HG03378 (cell line): ENCODE results near the gene SLC6A17.

Experiments used
- ATAC-seq: cut with Tn5 transposase; IDR thresholded peaks from one replicate; pipeline ENCODE4 v1.9.1; 2021; ENCODE audit warnings: mild to moderate bottlenecking, moderate library complexity; ENCODE audit not compliant: unreplicated experiment

SLC6A17 gene

DNA sequence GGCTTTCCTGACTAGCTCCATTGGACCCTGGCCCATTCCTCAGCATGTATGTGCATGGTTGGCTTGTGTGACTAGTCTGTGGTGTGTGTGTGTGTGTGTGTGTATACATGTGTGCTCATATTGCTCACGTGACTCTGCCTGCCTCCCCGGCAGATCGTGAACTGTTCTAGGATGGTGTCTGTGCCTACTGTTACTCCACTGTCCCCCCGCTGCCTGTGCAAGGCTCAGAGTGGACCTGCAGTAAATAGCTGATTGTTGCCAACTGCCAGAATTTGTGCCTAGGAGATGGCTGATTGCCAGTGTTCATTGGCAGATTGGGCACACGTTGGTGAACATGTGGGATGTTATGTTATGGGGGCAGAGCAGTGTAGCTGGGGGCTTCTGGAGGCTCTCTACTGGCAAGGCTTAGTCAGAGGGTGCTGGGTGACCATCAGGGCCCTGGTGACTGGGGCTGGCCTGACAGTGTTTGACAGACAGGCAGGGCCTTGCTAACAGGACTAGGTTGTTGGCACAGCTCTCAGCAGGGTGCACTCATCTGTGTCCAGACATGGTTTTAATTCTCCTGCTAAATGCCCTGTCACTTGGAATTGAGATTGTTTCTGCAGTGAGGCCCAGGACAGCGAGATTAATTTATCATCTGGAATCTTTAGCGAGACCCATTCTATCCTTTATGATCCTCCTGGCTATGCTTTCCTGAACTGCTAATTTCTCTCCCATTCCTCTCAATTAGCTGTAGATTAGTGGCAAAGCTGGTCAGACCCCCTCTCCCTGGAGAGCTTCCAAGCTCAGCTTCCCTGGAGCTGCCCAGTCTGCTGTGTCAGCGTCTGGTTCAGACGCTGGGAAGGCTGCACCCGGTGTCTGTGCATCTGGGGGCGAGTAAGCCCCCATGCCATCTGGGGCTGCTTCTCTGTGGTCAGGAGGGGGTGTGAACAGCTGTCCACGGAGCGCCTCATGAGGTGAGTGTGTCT, 20.8 kb downstream of the SLC6A17 start:
- no peak for ATAC-seq

DNA sequence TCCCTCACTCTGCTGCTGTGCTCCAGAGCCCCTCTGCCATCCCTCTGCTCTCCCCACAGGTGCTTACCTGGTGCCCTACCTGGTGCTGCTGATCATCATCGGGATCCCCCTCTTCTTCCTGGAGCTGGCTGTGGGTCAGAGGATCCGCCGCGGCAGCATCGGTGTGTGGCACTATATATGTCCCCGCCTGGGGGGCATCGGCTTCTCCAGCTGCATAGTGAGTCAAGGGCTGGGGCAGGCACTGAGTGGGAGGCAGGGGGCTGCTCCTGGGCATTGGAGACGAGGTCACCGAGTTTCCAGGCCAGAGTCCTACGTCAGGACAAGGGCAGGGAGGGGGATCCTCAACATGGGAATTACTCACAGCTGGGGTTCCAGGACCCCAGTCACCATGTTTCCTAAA, 21.7 kb downstream of the SLC6A17 start:
- no peak for ATAC-seq

DNA sequence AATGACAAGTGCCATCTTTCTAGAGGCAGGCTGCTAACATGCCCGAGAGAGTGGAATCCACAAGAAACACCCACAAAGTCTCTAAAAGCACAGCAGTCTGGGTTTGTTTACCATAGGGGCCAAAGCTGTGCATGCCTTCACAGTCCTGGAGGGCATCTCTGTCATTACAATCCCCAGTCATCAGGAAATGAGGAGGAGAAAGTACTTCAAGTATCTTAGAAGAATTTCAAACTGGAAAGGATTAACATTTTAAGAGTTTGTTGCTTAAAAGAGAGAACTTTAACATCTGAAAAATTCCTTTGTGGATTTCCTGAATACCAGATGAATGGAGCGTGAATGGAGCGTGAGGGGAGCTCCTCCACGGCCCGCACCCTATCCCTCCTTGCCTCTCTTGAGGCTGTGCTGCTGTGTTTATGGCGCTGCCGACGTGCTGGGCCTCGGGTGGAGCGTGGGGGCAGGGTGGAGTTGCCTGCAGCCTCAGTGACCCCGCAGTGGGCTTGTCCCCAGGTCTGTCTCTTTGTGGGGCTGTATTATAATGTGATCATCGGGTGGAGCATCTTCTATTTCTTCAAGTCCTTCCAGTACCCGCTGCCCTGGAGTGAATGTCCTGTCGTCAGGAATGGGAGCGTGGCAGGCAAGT, 23.3 kb downstream of the SLC6A17 start:
- no peak for ATAC-seq

DNA sequence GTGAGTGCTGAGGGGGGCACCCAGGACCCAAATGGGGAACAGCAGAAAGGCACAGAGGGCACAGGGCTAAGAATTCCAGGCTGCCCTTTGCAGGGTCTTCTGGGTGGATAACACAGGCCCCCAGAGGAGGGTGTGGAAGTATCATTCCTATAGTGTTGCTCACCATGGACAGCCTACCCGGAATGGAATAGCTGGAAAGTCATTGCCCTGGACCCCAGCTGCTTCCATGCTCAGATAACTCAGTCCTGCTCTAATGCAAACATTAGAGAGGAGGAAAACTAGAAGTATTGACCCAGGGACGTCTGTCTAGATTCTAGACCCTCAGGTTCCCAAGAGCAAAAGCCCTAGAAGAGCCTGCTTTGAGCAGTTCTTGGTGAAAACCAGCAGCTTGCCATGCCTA, 24.7 kb downstream of the SLC6A17 start:
- ATAC-seq, result no peak

DNA sequence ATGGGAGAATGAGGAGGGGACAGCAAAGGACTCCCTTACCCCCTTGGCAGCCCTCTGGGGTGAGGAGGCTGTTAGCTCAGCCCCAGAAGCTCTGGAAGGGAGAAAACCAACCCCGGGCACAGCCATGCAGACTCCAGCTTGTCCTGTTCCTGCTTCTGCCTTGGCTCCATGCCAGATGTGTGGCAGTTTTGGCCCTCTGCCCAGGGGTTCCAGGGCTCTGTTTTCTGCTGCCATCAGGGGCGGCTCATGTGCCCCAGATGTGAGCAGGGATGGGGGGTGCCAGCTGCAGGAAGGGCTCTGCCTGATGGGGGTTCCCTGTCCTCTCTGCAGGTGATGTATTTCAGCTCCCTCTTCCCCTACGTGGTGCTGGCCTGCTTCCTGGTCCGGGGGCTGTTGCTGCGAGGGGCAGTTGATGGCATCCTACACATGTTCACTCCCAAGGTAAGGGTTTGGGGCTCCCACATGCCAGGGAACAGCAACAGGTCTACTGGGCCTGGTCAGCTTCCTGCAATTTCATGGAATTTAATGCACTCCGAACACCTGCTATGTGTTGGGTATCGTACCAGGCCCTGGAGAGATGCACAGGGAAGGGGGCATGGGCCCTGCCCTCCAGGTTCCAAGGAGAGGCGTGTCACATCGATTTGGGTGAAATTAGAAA, 26.1 kb downstream of the SLC6A17 start:
- no peak for ATAC-seq

DNA sequence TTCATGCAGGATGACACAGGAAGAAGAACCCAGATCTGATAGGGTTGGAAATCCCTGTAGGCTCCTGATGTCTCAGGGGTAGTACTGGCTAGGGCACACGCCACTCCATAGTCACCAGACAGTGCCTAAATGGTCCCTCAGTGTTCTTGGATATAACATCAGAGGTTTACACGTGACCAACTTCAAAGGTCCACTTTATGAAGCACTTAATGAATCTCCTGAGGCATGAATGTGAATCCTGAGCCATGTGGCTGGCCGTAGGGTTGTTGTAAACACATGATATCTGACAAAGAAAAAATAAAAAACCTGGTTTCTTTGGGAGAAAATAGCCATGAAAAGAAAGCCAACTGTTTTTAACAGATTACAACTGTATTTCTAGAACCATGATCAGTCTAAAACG, 27.5 kb downstream of the SLC6A17 start:
- ATAC-seq, result no peak

DNA sequence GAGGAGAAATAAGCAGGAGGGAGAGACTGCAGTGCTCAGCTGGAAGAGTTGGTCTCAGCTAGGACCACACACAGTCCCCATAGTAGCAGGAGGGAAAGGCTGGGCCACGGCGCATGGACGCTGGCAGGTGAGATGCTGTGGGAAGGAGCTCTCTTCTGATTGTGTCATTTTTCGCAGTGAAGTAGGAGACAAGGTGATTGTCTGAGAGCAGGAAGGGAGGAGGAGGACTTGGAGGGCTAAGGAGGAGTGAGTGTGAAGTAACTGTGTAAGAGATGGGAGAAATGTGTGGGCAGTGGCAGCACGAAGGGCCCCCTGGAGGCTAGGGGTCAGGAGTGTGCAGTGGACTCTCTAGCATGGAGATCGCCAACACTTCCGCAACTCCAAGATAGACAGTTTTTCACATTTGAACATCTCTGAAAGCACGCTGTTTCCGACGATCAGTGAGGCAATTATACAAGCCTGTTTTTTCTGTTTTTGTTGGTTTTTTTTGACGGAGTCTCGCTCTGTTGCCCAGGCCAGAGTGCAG, 33.4 kb downstream of the SLC6A17 start:
- ATAC-seq, result no peak

DNA sequence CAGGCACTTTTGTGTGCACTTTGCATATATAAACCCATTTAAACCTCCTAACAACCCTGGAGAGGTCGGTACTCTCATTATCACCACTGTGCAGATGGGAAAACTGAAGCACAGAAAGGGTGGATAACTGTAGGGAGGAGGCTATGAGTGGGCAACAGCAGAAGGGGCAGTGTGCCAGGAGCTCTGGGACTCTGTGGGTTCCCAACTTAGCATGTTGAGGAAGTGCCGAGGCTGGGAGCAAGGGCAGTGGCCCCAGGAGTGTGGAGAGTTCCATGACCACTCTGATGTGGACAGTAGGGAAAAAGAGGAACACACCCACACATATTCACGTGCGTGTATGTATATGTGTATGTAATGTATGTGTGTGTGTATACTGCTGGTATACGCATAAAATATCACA, 34.2 kb downstream of the SLC6A17 start:
- ATAC-seq, result no peak

DNA sequence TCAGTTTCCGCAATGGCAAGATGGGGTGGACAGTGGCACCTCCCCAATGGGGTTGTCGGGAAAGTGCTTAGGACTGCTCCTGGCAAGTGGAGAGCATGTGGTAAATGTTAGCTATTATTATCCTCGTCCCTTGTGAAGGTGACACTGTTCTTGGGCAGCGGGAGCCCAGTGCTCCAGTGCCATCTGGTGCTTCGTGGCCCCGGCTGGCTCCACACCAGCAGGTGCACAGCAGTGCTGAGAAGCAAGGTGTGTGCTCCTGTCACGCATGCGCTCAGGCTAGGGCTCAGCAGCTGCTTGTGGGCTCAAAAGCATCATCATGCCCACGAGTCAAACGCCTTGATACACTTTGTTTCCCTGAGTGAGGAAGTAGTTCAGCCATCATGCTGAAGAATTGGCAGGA, 34.9 kb downstream of the SLC6A17 start:
- no peak for ATAC-seq

DNA sequence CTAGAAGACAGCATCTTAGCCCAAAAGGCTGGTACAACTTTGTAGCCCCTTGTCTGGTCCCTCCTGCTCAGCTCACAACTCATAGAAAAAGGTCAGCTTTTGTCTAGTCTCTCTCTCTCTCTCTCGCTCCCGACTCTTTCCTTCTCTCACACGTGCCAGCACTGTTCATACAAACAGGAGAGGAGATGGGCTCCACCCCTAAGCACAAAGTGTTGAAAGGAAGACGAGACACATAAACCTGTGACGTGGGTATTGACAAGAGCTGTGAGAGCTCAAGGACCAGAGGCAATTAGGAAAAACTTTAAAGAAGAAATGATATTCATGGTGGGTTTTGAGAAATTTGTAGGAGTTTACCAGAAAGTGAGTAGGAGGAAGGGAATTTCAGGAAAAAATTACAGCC, 36.3 kb downstream of the SLC6A17 start:
- no peak for ATAC-seq

DNA sequence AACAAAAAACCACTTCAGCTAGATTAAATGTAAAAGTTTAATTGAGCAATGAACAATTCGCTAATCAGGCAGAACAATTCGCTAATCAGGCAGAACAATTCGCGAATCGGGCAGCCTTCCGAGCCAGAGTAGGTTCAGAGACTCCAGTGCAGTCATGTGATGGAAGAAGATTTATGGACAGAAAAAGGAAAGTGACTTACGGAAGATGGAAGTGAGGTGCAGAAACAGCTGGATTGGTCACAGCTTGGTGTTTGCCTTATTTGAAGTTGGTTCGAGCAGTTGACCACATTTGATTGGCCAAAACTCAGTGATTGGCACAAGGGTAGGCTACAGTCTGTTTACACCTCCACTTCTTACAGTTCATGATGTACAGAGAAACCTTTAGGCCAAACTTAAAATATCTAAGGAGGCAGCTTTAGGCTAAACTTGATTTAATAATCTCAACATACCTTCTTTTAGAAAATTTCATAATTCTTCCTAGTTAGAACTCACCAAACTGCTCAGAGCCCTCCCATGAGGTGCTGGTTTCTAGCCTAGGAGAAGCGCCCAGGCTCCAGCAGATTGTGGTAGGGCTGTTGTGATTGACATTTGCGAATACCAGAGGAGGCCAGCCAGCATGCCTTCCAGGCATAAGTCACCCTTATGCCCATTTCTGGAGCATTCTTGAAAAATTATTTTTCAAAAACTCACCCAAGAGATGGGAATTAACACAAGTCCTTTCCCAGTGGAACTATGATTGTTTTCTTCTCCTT, 37.0 kb downstream of the SLC6A17 start:
- ATAC-seq, result no peak

DNA sequence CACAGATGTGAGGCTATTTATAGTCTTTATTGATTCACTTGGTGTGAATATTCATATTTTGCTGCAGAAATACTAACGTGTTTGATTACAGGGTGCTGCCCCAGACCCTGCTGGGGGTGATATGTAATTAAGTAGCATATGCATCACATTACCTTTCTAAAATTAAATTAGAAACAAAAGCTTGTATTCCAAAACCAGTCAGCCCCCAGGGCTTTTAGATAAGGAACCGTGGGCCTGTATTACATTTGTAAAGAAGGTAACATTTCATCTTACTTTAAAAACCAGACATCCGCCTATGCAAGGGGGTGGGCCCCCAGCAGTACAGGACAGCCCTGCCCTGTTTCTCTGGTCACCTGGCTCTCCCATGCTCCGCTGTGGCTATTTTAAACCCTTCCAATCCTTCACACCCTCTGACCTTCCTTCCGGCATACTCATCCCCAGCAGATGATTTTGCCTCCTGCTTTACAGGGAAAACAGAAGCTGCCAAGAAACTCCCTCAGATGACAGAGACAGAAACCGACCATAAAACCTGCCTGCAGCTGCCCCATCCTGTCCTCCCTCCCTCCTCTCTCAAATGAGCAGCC, 37.8 kb downstream of the SLC6A17 start:
- no peak for ATAC-seq

DNA sequence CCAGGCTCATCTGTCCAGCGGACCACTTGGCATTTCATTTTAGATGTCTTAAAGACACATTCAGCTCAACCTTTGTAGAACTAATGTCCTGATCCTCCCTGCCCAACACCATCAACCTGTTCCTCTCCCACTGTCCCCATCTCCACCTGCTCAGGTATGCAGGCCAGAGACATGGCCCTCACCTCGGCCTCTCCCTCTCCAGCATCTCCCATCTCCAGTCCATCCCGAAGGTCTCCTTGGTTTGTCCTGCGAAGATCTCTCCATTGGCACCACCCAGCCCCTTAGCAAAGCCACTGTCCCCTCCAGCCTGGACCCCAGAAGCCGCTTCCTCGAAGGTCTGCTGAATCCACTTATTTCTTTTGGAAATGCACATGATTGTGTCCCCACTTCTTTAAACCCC, 38.9 kb downstream of the SLC6A17 start:
- ATAC-seq, result no peak

DNA sequence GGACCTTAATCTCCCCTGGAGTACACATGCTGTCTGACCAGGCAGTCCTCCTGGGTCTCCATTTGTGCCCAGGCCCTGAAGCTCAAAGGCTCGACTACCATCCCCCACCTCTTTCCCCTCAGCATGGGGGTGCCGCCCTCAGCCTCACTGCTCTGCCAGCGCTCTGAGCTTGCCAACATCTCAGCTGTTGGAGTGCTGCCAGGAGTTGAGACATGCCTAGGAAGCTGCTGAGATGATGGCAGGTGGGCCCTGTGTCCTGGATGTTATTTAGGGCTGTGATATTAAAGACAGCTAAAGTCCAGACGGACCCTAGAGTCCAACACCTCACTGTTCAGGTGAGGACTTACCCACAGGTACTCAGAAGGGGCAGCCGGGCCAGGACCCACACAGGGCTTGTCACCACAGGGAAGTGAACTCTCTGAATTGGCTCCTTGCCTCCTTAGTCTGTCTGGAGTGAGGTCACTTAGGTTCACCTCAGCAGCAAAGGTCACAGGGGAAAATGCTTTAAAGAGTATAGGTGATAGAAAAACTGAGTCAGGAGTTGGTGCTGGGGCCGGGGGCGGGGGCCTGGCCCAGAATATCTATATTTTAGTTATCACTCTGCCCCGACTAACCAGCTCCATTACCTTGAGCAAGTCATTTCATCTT, 40.1 kb downstream of the SLC6A17 start:
- no peak for ATAC-seq

DNA sequence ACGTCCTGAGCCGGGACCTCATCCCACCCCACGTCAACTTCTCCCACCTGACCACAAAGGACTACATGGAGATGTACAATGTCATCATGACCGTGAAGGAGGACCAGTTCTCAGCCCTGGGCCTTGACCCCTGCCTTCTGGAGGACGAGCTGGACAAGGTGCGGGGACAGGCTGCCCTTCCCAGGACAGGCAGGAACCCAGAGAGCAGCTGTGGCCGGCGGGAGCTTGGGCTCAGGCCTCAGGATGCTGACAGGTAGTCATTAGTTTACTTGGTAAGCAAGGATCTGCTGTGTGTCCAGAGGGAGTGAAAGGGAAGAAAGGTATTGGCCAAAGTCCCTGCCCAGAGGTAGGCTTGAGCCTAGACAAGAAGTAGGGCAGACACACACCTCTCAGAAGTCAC, 42.2 kb downstream of the SLC6A17 start:
- ATAC-seq, result no peak

DNA sequence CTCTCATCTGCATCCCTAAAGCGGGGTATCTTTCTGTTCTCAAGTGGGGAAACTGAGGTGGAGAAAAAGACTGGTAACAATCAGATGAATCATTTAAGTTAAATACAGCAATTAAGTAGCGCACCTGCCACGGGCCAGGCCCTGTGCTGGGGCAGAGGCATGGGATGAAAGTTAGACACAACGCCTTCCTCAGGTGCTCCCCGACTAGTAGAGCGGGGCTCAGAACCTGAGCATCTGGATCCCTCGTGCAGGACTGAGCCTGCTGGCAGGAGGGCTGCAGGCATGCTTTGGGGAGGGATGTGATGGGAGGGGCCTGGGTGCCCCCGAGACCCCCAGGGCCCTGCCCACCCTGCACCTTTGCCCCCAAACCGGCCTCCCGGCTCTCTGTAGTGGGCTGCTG, 44.9 kb downstream of the SLC6A17 start:
- ATAC-seq, result no peak

DNA sequence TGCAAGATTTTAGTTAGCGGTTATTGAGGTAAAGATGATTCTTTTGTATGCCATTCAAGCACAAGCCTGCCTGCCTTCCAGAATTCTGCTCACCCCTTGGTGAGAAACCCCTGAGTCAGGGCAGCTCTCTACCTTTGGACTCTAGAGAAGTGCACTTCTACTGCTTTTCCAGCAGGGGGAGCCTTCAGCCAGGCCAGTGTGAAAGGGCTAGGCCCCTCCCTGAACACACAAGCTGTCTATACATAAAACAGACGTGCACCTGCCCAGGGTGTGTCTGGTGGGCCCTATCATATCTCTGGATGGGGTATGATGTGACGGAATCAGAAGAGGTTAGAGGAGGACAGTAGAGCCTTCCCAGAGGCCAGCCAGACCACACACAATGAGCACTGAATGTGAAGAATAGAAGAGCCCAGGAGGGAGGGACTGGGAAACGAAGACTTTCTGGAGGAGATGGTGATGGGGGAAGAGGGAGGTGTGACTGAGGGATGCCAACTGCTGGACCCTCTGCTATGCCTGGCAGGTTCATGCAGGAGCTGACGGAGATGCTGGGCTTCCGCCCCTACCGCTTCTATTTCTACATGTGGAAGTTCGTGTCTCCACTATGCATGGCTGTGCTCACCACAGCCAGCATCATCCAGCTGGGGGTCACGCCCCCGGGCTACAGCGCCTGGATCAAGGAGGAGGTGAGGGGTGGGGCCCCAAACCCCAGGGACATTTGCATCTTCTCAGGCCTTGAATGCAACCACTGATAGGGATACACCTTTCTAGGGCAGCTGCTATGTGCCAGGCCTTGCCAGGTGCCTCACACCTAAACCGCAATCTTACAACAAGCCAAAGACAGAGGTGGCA, 46.8 kb downstream of the SLC6A17 start:
- peak; percentile 66 for ATAC-seq

DNA sequence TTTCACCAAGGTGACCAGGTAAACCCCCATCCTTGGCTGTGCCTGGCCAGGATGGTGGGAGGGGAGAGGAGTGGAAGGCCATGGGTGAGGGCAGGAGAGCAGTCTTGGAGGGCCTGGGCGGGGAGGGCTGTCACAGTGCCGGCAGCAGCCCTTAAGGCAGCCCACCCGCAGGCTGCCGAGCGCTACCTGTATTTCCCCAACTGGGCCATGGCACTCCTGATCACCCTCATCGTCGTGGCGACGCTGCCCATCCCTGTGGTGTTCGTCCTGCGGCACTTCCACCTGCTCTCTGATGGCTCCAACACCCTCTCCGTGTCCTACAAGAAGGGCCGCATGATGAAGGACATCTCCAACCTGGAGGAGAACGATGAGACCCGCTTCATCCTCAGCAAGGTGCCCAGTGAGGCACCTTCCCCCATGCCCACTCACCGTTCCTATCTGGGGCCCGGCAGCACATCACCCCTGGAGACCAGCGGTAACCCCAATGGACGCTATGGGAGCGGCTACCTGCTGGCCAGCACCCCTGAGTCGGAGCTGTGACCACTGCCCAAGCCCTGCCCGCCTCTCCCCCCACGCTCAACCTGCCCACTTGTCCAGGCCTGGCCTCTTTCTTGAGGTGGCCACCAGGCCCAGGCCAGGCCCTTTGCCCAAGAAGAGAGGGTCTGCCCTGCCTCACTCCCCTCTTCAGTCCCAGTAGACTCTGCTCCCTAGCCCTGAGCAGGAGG, 47.8 kb downstream of the SLC6A17 start:
- ATAC-seq, result no peak
